Retinal pigment epithelial cell (primary cell): ENCODE data around the gene MRRF.

Experiments
- DNase-seq: peaks from one replicate; pipeline ENCODE4 v3.0.0-alpha.2; 2010; ENCODE audit warnings: low read depth
- H3K4me3 ChIP-seq: 2 replicates; pipeline ENCODE4 v1.5.1; 2011; ENCODE audit warnings: mild to moderate bottlenecking, low read length, control low read depth, moderate library complexity
- TF ChIP-seq, protein P1 (sequence below): conservative IDR thresholded peaks from 2 replicates; pipeline ENCODE4 v1.5.1; 2011; ENCODE audit warnings: low read depth, low read length, control low read depth, inconsistent platforms

The MRRF gene

DNA sequence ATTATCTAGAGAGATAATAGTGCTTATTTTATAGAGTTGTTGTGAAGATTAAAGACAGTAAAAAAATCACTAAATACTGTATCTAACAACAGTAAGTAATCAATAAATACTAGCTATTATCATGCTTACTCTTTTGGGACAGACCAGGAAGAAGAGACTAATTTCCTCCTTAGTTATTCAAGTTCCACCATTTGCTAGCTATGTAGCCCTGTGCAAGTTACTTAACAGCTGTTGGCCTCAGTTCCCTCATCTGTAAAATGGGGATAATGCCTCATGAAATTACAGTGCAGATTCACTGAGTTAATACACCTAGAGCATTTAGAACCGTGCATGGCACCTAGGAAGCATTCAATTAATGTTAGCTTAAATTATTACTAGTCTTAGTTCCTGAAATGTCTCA, 2.6 kb upstream of the MRRF start:
- no peak overlapping the region for H3K4me3 ChIP-seq
- TF ChIP-seq, protein P1, sequence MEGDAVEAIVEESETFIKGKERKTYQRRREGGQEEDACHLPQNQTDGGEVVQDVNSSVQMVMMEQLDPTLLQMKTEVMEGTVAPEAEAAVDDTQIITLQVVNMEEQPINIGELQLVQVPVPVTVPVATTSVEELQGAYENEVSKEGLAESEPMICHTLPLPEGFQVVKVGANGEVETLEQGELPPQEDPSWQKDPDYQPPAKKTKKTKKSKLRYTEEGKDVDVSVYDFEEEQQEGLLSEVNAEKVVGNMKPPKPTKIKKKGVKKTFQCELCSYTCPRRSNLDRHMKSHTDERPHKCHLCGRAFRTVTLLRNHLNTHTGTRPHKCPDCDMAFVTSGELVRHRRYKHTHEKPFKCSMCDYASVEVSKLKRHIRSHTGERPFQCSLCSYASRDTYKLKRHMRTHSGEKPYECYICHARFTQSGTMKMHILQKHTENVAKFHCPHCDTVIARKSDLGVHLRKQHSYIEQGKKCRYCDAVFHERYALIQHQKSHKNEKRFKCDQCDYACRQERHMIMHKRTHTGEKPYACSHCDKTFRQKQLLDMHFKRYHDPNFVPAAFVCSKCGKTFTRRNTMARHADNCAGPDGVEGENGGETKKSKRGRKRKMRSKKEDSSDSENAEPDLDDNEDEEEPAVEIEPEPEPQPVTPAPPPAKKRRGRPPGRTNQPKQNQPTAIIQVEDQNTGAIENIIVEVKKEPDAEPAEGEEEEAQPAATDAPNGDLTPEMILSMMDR, result no peak
- no peak for DNase-seq

DNA sequence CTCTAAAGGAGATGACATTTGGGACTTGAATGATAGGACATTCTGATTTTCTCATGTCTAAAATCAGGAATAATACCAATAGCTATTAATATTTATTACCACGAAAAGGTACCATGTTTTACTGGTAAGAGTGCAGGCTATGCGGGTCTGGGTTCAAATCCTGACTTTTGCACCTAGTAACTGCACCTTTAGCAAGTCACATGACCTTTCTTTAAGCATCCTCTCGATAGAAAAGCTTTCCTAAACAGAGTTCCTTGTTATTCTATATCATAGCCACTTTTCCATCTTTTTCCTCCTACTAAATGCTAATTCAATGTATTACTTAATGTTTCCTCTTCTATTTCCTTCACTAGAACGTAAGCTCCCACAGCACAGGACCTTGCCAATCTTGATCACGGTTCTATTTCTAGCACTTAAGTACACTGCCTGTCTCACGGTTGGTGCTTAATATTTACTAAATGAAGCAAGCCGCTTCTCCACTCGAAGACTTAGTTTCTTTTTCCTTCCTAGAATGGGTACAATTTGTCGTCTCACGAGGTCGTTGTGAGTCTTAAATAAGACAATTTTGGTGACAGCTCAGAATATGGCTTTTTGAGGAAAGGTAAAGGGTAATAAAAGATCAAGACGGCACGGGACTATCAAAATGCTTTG, 858 bp upstream of the MRRF start:
- TF ChIP-seq, protein P1, result no peak
- DNase-seq, result no peak
- H3K4me3 ChIP-seq, result peak overlapping the region; percentile 96

DNA sequence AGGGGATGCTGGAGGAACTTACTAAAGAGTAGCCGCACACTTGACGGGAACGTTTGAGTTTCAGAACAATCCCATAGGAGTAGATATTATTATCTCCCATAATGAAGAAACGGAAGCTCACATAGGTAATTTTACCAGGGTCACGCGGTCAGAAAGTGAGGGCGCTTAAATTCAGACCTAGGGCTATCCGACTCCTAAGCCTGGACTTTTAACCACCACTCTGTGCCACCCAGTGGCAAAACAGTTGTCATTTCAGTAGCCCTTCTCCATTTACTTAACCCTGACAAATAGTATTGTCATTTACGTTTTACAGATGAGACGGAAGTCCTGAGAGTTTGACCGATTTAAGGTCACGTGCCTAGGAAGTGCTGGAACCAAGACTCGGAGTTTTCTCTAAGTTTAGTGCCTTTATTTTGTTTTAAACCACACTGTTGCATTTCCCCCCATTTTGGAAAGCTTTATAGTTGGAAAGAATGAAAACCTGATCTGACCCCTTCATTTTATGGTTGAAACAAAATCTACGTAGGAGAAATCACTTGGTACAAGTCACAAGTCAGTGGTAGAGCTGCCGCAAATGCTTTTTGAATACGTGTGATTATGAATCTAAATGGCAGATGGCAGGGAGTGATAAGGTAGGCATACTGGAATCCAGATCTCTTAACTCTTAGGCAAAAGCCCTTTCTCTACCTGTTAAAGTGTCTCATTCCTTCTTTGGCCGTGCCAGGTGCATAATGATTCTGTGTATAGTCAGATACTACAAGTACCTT, 650 bp downstream of the MRRF start:
- no peak for DNase-seq
- TF ChIP-seq, protein P1, result no peak
- H3K4me3 ChIP-seq, result peak overlapping the region; percentile 96

DNA sequence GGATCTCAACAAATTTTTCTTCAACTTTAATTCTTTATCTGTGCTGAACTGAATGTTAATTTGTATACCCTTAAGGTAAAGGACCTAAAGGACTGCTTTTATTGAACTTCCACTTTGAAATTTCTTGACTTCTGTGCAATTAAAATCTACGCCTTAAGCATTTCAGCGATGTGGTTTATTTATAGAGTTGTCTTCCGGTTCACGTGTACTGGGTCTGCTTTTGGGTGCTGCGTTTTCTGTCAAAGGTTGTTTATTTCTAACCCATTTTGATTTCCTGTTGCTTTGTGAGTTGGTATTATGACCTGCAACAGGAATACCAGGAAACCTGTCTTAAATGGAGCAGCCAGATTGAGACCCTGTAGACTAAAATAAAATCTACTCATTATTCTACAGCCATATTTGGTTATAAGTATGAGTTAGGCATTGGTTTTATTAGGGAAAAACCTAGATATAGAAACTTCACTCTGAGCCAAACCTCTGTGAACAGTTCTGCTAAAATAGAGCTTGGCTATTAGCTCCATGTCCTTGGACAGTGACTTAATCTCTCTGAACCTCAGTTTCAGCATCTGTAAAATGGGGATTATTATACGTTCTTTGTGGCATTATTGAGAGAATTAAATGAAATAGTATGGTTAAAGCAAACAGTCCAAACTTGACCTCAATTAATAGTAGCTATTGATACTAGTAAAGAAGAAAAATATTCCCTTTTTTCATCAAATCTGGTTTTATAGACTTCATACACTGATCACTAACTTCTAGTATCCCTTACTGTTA, 3.5 kb downstream of the MRRF start:
- TF ChIP-seq, protein P1, result no peak
- DNase-seq, result no peak
- H3K4me3 ChIP-seq, result no peak overlapping the region

DNA sequence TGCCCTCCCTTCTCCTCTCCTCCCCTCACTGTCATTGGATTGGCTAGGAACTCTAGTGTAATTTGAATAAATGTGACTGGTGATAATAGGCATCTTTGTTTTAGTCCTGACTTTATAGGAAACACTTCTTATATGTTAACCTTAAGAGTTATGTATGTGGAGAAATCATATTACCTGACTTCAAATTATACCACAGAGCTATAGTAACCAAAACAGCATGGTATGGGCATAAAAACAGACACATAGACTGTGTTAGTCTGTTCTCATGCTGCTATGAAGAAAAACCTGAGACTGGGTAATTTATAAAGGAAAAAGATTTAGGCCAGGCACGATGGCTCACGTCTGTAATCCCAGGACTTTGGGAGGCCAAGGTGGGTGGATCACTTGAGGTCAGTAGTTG, 9.4 kb downstream of the MRRF start:
- TF ChIP-seq, protein P1, result no peak
- no peak overlapping the region for H3K4me3 ChIP-seq
- DNase-seq, result no peak

DNA sequence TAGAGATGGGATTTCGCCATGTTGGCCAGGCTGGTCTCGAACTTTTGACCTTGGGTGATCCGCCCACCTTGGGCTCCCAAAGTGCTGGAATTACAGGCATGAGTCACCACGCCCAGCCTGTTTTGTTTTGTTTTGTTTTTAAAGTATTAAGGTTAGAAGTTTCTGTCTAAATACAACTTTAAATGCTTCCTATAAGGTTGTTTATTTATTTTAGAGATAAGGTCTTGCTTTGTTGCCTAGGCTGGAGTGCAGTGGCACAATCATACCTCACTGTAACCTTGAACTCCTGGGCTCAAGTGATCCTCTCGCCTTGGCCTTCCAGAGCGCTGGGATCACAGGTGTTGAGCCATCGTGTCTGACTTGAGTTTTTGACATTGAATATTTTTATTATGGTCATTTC, 11.4 kb downstream of the MRRF start:
- no peak overlapping the region for H3K4me3 ChIP-seq
- TF ChIP-seq, protein P1, result no peak
- no peak for DNase-seq
